HepG2 (cell line): ENCODE measurements around the gene ENO3. TPM values are rescaled to one million over a fixed set of nuclear protein-coding genes. Genes with fewer than 3 reads are reported as not detected.

ENCODE experiments used
- ARID4A ChIP-seq: sonication (generic); formaldehyde crosslinking; IDR thresholded peaks from 2 replicates; pipeline ENCODE4 v1.5.0; 2020; ENCODE audit warnings: mild to moderate bottlenecking, missing genetic modification reagents, borderline replicate concordance
- ARNTL ChIP-seq: sonication (generic); formaldehyde crosslinking; IDR thresholded peaks from 2 replicates; pipeline ENCODE4 v1.4.0; 2020; ENCODE audit warnings: mild to moderate bottlenecking, missing genetic modification reagents
- E2F1 ChIP-seq: sonication (generic); formaldehyde crosslinking; IDR thresholded peaks from 2 replicates; pipeline ENCODE4 v1.5.0; 2020; ENCODE audit warnings: missing genetic modification reagents
- GATA4 ChIP-seq: sonication (generic); IDR thresholded peaks from 2 replicates; pipeline ENCODE4 v1.6.1; 2016; ENCODE audit warnings: antibody characterized with exemption, low read depth, borderline replicate concordance
- IKZF5 ChIP-seq: IDR thresholded peaks from 2 replicates; pipeline ENCODE4 v1.6.1; 2018; ENCODE audit warnings: missing genetic modification reagents, mild to moderate bottlenecking, missing compliant biosample characterization
- ISX ChIP-seq: sonication (generic); formaldehyde crosslinking; conservative IDR thresholded peaks from 2 replicates; pipeline ENCODE4 v1.5.0; 2020; ENCODE audit warnings: missing genetic modification reagents
- NFYC ChIP-seq: IDR thresholded peaks from 2 replicates; pipeline ENCODE4 v1.6.1; 2016; ENCODE audit warnings: missing genetic modification reagents, missing compliant biosample characterization
- PATZ1 ChIP-seq: sonication (generic); formaldehyde crosslinking; IDR thresholded peaks from 2 replicates; pipeline ENCODE4 v1.4.0; 2020; ENCODE audit warnings: missing genetic modification reagents
- RCOR2 ChIP-seq: IDR thresholded peaks from 2 replicates; pipeline ENCODE4 v1.6.1; 2016; ENCODE audit warnings: missing biosample characterization, missing genetic modification reagents
- SALL2 ChIP-seq: sonication (generic); formaldehyde crosslinking; IDR thresholded peaks from 2 replicates; pipeline ENCODE4 v1.8.1; 2023; ENCODE audit warnings: mild to moderate bottlenecking, missing genetic modification reagents, inconsistent platforms
- SOX5 ChIP-seq: IDR thresholded peaks from 2 replicates; pipeline ENCODE4 v1.6.1; 2016; ENCODE audit warnings: borderline replicate concordance
- SPEN ChIP-seq: sonication (generic); formaldehyde crosslinking; IDR thresholded peaks from 2 replicates; pipeline ENCODE4 v1.5.1; 2020; ENCODE audit warnings: low read depth, mild to moderate bottlenecking, missing genetic modification reagents
- TAF1 ChIP-seq: sonication (generic); formaldehyde crosslinking; IDR thresholded peaks from 2 replicates; pipeline ENCODE4 v1.4.0; 2020; ENCODE audit warnings: missing genetic modification reagents
- ZBTB7B ChIP-seq: sonication (generic); formaldehyde crosslinking; IDR thresholded peaks from 2 replicates; pipeline ENCODE4 v1.4.0; 2020; ENCODE audit warnings: missing genetic modification reagents
- ZIK1 ChIP-seq: sonication (generic); formaldehyde crosslinking; IDR thresholded peaks from 2 replicates; pipeline ENCODE4 v1.5.0; 2020; ENCODE audit warnings: mild to moderate bottlenecking, low read depth, missing genetic modification reagents, borderline replicate concordance
- ZNF275 ChIP-seq: sonication (generic); formaldehyde crosslinking; IDR thresholded peaks from 2 replicates; pipeline ENCODE4 v1.8.0; 2022; ENCODE audit warnings: missing genetic modification reagents, mild to moderate bottlenecking, inconsistent platforms, borderline replicate concordance
- ZNF501 ChIP-seq: sonication (generic); formaldehyde crosslinking; IDR thresholded peaks from 2 replicates; pipeline ENCODE4 v1.5.1; 2020; ENCODE audit warnings: mild to moderate bottlenecking, moderate library complexity, missing genetic modification reagents
- ZNF530 ChIP-seq: sonication (generic); formaldehyde crosslinking; IDR thresholded peaks from 2 replicates; pipeline ENCODE4 v1.5.0; 2020; ENCODE audit warnings: low read depth, mild to moderate bottlenecking, missing genetic modification reagents
- polyA plus RNA-seq, 8 experiments: library from polyadenylated mRNA; depleted of rRNA in 3 of 8; stranded (reverse) in 7 of 8; unstranded in 1 of 8; fragments of >200 nt; fragmentation: Illumina TruSeq in 4 of 8; extraction: Trizol in 4 of 8; gene quantifications; 2 replicates each; pipeline versions ENCODE4 v1.2.1 to v1.2.3, GENCODE V29; 2011 to 2016; ENCODE audit warnings: low read depth in 4 of 8, missing spikeins in 1 of 8, mixed read lengths in 1 of 8; ENCODE audit not compliant: insufficient read depth in 1 of 8
- total RNA-seq, 5 experiments: library from RNA; depleted of rRNA; stranded (reverse); fragments of >200 nt; fragmentation: Illumina TruSeq; extraction: Trizol; gene quantifications; 2 replicates each; pipeline ENCODE4 v1.2.3, GENCODE V29; 2016; ENCODE audit warnings: low read depth in 1 of 5

The ENO3 gene
- total and polyA plus RNA-seq, 2 of the 13 experiments (the other 11 are each of a cell fraction or from before 2014, with no cell fraction given), result 59.8 to 69.8 TPM

- TF ChIP-seq ARID4A (CRISPR knock-in tag) (peak; percentile 19; the same call in 1 of the 2 replicates), IKZF5 (CRISPR knock-in tag) (0 out of 2 replicates have a peak, but pooled peaks have one; percentile 14), ZNF501 (CRISPR knock-in tag) (0 out of 2 replicates have a peak, but pooled peaks have one; percentile 39), ARNTL (peak; percentile 89), ZNF530 (0 out of 2 replicates have a peak, but pooled peaks have one; percentile 31), ZNF275 (0 out of 2 replicates have a peak, but pooled peaks have one; percentile 58), SALL2 (CRISPR knock-in tag) (no peak), ZBTB7B (peak; percentile 79; the same call in 1 of the 2 replicates), GATA4 (0 out of 2 replicates have a peak, but pooled peaks have one; percentile 18), TAF1 (CRISPR knock-in tag) (peak; percentile 62; the same call in 1 of the 2 replicates), ZIK1 (CRISPR knock-in tag) (no peak), NFYC (CRISPR knock-in tag) (0 out of 2 replicates have a peak, but pooled peaks have one; percentile 14), RCOR2 (CRISPR knock-in tag) (no peak; the same call in 1 of the 2 replicates), PATZ1 (CRISPR knock-in tag) (peak; percentile 86; the same call in 1 of the 2 replicates), E2F1 (CRISPR knock-in tag) (peak; percentile 65), ISX (CRISPR knock-in tag) (peak; percentile 26; the same call in 1 of the 2 replicates), SOX5 (peak; percentile 22; the same call in 1 of the 2 replicates), SPEN (CRISPR knock-in tag) (peak; percentile 67; the same call in 1 of the 2 replicates)
Measured at GRCh38 chr17:4949321-4950074, 1.4 kb upstream of the ENO3 start (continued).
